Measurements from ENCODE around the gene AKAP6.
A peak's percentile ranks its signal among the peaks of the same experiment; 100 is the strongest.

Gene AKAP6, protein sequence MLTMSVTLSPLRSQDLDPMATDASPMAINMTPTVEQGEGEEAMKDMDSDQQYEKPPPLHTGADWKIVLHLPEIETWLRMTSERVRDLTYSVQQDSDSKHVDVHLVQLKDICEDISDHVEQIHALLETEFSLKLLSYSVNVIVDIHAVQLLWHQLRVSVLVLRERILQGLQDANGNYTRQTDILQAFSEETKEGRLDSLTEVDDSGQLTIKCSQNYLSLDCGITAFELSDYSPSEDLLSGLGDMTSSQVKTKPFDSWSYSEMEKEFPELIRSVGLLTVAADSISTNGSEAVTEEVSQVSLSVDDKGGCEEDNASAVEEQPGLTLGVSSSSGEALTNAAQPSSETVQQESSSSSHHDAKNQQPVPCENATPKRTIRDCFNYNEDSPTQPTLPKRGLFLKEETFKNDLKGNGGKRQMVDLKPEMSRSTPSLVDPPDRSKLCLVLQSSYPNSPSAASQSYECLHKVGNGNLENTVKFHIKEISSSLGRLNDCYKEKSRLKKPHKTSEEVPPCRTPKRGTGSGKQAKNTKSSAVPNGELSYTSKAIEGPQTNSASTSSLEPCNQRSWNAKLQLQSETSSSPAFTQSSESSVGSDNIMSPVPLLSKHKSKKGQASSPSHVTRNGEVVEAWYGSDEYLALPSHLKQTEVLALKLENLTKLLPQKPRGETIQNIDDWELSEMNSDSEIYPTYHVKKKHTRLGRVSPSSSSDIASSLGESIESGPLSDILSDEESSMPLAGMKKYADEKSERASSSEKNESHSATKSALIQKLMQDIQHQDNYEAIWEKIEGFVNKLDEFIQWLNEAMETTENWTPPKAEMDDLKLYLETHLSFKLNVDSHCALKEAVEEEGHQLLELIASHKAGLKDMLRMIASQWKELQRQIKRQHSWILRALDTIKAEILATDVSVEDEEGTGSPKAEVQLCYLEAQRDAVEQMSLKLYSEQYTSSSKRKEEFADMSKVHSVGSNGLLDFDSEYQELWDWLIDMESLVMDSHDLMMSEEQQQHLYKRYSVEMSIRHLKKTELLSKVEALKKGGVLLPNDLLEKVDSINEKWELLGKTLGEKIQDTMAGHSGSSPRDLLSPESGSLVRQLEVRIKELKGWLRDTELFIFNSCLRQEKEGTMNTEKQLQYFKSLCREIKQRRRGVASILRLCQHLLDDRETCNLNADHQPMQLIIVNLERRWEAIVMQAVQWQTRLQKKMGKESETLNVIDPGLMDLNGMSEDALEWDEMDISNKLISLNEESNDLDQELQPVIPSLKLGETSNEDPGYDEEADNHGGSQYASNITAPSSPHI (N-terminal part only)

GRCh38 chr14:32329146-32329545, at the start of gene AKAP6:
Gene AKAP6, plus strand, starts transcription at chr14:32329298. Its CDS starts 104,196 bp downstream, at chr14:32433494.
- DNase-seq (ENCODE audit: low spot score): peak; percentile 92

- DNase-seq (ENCODE audit: low spot score): no peak
Measured at GRCh38 chr14:32286602-32287001, 42.5 kb upstream of the AKAP6 start.

- no peak for DNase-seq (ENCODE audit: low spot score)
Measured at GRCh38 chr14:32296366-32296765, 32.7 kb upstream of the AKAP6 start.

DNA sequence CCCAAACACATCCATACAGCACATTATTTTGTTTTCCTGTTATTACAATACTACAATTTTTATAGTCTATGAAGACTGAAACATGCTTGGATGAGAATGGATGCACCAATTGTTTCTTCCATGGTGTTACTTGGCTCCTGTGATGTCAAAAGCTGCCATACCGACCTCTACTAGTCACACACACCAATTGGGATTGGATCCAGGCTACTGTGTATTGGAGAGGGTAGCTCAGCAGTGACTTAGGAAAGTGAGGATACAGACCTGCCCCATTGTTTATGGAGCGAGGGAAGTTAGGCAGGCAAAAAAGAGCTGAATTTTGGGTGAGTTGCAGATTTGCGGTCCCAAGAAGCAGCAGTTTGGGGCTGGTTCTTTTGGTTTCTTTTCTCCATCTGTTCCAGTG, 30.8 kb upstream of the AKAP6 start:
- no peak for DNase-seq (ENCODE audit: low spot score)

GRCh38 chr14:32300136-32300535, 29.0 kb upstream of the AKAP6 start:
- no peak for DNase-seq (ENCODE audit: low spot score)

DNA sequence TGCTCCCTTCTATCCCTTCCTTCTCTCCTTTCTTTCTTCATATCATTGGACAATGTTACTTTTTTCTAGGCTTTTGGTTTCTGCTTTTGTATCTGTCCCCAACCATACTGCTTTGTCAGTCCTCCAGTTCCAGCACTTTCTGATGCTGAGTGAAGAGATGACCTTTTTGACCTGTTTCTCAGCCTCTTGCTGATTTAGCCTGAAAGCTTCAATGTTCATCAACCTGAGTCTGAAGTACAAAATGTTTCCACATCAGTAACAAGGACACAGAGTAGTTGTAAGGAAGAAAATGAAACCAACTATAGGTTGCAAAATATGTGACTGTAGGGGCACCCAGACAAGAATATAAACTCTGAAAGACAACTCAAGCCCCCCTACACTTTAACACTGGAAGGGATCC, 25.2 kb upstream of the AKAP6 start:
- no peak for DNase-seq (ENCODE audit: low spot score)

- no peak for DNase-seq (ENCODE audit: low spot score)
Measured at GRCh38 chr14:32304296-32304695, 24.8 kb upstream of the AKAP6 start.

GRCh38 chr14:32306549-32306948, 22.5 kb upstream of the AKAP6 start:
- DNase-seq (ENCODE audit: low spot score): no peak

- no peak for DNase-seq (ENCODE audit: low spot score)
Measured at GRCh38 chr14:32307881-32308582, 21.1 kb upstream of the AKAP6 start.

DNA sequence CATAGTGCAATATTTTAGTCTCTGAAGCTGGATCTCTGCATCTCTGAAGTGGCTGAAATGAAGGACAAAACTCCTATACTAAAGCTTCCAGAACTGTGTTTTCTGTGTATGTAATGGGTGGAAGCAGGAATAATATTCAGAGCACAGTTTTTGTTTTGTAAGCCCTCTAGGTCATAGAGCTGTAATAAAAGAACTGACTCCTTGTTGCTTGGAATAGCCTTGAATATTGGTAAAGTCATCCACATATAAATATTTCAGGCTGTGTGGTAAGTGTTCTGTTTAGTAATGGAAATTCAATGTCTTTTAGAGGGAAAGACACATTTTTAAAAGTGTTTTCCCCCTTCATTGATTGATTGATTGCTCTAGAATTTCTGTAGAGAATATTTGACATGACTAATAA, 18.2 kb upstream of the AKAP6 start:
- no peak for DNase-seq (ENCODE audit: low spot score)

DNA sequence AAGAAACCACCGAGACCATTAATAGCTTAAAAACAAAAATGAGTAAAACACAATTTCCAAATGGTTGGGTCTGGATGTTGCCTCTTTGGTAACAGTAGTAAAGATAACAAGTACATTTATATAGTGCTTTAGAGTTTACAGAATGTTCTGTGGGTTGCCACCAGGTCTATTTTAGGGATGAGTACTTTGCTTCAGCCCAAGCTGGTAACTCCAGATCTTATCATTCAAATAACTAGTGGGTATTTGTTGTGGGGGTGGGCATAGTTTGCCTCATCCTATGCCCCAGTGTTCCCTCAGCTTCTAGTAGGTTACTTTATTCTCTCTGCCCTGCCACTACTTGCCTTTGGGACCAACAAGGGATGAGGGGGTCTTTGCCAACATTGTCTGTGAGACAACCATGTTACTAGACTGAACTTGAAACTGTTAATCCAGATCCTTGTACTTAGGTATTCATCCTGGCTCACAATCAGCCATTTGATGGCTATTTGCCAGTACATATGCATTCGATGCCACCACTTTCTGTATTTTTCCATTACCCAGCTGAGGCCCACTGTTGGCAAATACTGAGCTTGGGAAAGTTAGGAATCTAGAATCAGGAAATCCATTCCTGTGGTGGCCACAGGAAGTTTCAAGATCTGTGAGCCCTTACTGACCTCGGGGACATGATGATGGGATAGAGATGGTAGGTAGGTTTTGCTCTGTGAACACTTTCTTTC, 17.6 kb upstream of the AKAP6 start:
- no peak for DNase-seq (ENCODE audit: low spot score)

DNA sequence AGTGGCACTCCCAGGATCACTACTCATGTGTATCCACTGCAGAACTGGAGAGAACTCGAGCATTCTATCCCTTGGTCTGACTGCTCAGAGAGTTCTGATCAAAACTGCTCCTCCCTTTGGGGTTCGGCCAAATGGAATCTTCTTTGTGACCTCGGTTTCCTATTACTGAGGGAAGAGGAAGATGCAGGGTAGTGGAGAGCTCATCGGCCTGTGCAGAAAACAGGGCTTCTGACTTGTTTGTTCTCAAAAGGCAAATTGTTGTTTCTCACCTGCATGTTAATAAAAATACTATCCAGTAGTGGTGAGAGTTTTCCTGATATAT, 17.1 kb upstream of the AKAP6 start:
- no peak for DNase-seq (ENCODE audit: low spot score)

DNA sequence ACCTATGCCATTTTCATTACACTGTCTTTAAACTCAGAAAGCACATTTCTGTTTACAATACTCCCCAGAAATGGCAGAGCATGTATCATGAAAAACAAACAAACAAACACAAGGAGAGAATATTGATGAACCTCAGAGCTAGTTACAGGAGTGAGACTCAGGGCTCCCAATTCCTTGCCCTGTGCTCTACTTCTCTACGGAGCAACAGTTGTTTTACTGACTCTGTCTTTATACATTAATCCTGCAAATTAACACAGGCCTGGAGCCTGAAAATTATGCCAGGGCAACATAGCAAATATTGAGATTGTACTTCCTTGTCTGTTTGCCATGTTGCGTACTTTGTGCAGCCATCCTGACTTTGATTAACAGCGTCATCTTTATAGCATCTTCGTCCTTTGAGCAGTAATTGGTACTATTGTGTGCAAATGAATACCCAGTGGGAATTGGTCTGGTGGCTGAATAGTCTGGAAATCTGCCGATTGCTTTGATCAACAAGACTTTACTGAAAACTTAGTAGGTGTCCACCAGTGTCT, 15.2 kb upstream of the AKAP6 start:
- no peak for DNase-seq (ENCODE audit: low spot score)

DNA sequence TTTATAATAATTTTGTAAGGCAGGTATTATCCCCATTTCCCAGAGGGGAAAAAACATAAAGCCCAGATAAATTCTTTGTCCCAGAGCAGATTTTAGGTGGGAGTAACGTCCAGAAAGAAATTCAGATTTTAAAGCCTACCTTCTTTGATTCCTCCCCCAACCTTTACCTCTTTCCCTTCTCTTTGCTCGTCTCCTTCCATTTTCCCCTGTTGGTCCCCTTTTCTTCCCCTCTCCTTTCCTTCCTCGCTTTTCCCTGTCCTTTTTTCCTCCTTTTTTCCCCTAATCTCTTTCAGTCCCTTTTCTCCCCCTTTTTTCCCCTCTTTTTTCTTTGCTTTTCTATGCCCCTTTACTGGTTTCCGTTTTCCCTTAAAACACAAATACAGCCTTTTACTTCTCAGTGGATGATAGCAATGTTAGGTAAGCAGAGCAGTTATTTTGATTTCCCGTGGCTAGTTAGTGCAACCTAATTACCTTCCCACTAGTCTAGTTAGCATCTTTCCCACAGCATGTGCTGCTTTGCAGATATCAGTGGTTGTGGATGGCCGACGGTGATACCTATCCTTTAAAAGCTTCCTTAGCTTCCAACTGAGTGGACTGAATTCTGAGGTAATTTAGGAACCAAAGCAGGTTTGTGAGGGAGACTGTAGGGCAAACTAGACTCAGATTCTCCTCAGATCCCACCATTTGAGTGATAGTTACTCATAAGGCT, 10.9 kb upstream of the AKAP6 start:
- DNase-seq (ENCODE audit: low spot score): no peak

- DNase-seq (ENCODE audit: low spot score): no peak
Measured at GRCh38 chr14:32319368-32320049, 9.6 kb upstream of the AKAP6 start.

DNA sequence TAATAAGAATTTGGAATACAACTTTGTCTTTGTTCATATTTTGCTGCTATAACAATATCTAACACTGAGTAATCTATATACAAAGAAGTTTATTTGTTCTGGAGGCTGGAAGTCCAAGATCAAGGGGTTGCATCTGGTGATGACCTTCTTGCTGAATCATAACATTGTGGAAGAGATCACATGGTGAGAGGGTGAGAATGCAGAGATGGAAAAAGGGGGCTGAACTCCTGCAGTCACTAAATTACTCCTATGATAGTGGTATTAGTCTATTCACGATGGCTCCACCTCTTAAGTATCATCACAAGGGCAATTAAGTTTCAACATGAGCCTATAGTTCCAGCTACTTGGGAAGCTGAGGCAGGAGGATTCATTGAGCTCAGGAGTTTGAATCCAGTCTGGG, 4.5 kb upstream of the AKAP6 start:
- no peak for DNase-seq (ENCODE audit: low spot score)

GRCh38 chr14:32327255-32327961, 1.7 kb upstream of the AKAP6 start:
- no peak for DNase-seq (ENCODE audit: low spot score)

- no peak for DNase-seq (ENCODE audit: low spot score)
Measured at GRCh38 chr14:32329690-32330285, 690 bp downstream of the AKAP6 start.
